A549 treated with AZD2906 at 1 μM for 4 hours (cell line): Measurements from ENCODE around the gene SAMD8. TPM values are rescaled to one million over a fixed set of nuclear protein-coding genes. Genes with fewer than 3 reads are reported as not detected.

Source experiments
- total RNA-seq: library from RNA; stranded (reverse); fragments of 200-300 nt; extraction: Qiagen RNA extraction; gene quantifications from 5 replicates; pipeline ENCODE4 v1.2.3, GENCODE V29; 2022

The SAMD8 gene
- total RNA-seq: 10.4 to 15.7 TPM (median 14.7 TPM) in 5 replicates

DNA sequence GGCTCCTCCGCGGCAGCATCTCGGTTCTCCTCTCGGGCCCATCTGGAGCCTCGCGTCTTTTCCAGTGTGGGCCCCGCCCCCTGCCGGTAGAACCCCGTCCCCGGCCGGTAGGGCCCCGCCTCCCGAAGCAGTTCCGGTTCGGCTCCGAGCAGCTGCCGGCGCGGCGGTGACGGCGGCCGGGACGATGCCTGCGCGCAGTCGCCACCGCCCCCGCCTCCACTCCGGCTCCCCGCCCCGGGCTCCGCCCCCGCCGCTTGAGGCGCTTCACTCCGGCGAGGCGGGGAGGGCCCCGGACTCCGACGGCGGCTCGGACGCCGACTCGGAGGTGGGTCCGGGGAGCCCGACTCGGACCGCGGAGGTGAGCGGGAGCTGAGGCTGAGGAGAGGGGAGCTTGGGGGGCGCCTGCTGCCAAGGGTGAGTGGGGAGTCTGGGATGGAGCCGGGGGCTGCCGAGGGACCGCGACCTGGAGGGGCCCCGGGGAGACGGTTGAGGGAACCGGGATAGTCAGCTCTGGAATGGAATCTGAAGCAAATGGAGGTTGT, at the start of gene SAMD8:
Gene SAMD8, plus strand, starts transcription at position 292 of the 542 bp plus-strand sequence. CDS start 38,873 bp downstream, outside the sequence.

DNA sequence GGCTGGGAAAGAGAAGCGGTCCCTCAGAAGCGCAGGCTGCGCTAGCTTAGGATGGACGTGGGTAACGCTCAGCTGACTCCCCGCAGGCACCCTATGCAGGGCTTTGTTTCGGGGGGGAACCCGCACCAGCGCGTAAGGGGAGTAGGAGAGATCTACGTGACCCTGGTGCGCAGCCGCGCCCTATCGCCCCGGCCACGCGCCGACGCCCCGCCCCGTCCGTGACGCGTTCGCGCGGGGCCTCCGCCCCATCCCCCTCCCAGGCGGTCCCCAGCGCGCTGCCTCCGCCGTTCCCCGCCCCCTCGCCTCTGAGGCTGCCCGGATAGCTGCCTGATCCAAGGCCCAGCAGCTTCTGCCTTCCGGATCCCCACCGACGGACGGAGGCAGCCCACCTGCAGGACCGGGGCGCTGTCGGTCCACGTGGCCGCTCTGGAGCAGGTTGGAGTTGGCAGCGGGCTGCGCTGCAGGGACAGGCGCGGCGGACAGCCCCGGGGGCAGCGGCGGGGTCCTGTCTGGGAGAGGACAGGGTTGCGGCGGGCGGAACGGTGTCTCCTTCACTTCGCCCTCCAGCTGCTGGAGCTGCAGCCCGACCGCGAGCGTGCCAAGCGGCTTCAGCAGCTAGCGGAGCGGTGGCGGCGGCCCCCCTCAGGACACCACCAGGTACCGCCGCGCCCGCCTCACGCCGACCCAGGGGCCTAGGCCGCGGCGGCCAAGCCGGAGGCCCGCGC, 99.0 kb downstream of the SAMD8 start, which contains the start of gene VDAC2:
Gene VDAC2, plus strand, starts transcription at position 515 of the 725 bp plus-strand sequence. CDS start 363 bp downstream, outside the sequence.

Other genes with a start within 250 kb of the SAMD8 start
- gene VDAC2, start 99.1 kb downstream of the SAMD8 start, total RNA-seq: 306 to 334 TPM (median 308 TPM) in 5 replicates
- 29.3 to 62.6 TPM (median 60.1 TPM) in 5 replicates for gene COMTD1, start 124.3 kb downstream of the SAMD8 start, total RNA-seq